ENCODE data around the gene SSH2.

DNA sequence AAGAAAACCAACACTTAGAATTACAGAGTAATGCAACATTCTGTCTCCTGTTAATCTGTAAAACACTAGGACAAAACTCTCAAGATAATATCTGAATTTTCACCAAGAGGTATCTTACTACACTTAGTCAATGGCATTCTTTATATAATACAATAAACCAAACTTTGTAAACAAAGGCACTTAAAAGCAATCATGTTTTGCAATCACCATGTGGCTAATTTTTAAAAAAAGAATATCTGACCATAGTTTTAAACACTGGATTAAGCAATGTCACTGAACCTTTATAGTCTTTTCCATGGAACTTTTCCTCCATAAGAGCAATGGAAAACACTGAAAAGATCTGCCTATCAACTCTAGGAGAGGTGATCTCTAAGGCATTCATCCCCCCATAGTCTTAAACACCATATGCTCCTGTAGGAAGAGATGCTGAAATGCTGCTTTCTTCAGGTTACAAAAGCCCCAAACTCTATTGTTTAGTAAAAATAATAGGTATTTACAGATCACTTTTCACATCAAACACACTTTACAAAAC lies 163.2 kb downstream of the SSH2 start:
- TF ChIP-seq, protein P1, sequence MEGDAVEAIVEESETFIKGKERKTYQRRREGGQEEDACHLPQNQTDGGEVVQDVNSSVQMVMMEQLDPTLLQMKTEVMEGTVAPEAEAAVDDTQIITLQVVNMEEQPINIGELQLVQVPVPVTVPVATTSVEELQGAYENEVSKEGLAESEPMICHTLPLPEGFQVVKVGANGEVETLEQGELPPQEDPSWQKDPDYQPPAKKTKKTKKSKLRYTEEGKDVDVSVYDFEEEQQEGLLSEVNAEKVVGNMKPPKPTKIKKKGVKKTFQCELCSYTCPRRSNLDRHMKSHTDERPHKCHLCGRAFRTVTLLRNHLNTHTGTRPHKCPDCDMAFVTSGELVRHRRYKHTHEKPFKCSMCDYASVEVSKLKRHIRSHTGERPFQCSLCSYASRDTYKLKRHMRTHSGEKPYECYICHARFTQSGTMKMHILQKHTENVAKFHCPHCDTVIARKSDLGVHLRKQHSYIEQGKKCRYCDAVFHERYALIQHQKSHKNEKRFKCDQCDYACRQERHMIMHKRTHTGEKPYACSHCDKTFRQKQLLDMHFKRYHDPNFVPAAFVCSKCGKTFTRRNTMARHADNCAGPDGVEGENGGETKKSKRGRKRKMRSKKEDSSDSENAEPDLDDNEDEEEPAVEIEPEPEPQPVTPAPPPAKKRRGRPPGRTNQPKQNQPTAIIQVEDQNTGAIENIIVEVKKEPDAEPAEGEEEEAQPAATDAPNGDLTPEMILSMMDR (conservative IDR thresholded peaks at IDR 0.05): no peak
- TF ChIP-seq EZH2 (IDR thresholded peaks at IDR 0.05; ENCODE audit: low read depth): no peak
